SK-N-MC (cell line): ENCODE measurements around the gene PLPPR1.

Experiments
- DNase-seq: peaks from one replicate; pipeline ENCODE4 v3.0.0-alpha.2; 2011; ENCODE audit warnings: low read depth, low spot score
- H3K27ac ChIP-seq: fragments of 200-600 bp; sonication (generic); 2 replicates; pipeline ENCODE4 v1.5.1; 2016; ENCODE audit warnings: mixed run types
- H3K36me3 ChIP-seq: fragments of 200-600 bp; sonication (generic); 2 replicates; pipeline ENCODE4 v1.6.1; 2017; ENCODE audit warnings: antibody characterized with exemption, low read length, mixed read lengths; ENCODE audit not compliant: insufficient read depth
- H3K4me3 ChIP-seq: fragments of 200-600 bp; sonication (generic); 2 replicates; pipeline ENCODE4 v1.5.1; 2016
- H3K9ac ChIP-seq: fragments of 200-600 bp; sonication (generic); 2 replicates; pipeline ENCODE4 v1.8.0; 2017; ENCODE audit warnings: mixed run types, mixed read lengths; ENCODE audit not compliant: insufficient read length
- H3K9me3 ChIP-seq: fragments of 200-600 bp; sonication (generic); 2 replicates; pipeline ENCODE4 v1.6.1; 2017; ENCODE audit warnings: low read depth, mild to moderate bottlenecking, antibody characterized with exemption, low read length, moderate library complexity, mixed read lengths
- EZH2 ChIP-seq: fragments of 200-600 bp; sonication (generic); IDR thresholded peaks from one replicate; pipeline ENCODE4 v1.6.1; 2017; ENCODE audit warnings: antibody characterized with exemption
- FOXP2 ChIP-seq: optimal IDR thresholded peaks from 2 replicates; pipeline ENCODE3; 2011; ENCODE audit warnings: mild to moderate bottlenecking, moderate library complexity; ENCODE audit not compliant: insufficient read depth; ENCODE audit errors: extremely low read length, control extremely low read depth
- POLR2AphosphoS5 ChIP-seq: IDR thresholded peaks from 2 replicates; pipeline ENCODE4 v1.6.1; 2012; ENCODE audit warnings: mild to moderate bottlenecking, low read depth, low read length, borderline replicate concordance

Gene PLPPR1

GRCh38 chr9:101028346-101029314 lies at the start of gene PLPPR1:
Gene PLPPR1, plus strand, starts transcription at chr9:101028727.
- no peak within 1 kb of the TSS for H3K9ac ChIP-seq
- no peak within 1 kb of the TSS for H3K27ac ChIP-seq
- peak within 1 kb of the TSS; percentile 67 for H3K4me3 ChIP-seq
- H3K9me3 ChIP-seq = no peaks in the 10 kb centered on the region
- no peak for TF ChIP-seq POLR2AphosphoS5
- TF ChIP-seq EZH2 = peak; percentile 42
- no peak for TF ChIP-seq FOXP2
- no peaks in the 10 kb centered on the region for H3K36me3 ChIP-seq
- DNase-seq = no peak

DNA sequence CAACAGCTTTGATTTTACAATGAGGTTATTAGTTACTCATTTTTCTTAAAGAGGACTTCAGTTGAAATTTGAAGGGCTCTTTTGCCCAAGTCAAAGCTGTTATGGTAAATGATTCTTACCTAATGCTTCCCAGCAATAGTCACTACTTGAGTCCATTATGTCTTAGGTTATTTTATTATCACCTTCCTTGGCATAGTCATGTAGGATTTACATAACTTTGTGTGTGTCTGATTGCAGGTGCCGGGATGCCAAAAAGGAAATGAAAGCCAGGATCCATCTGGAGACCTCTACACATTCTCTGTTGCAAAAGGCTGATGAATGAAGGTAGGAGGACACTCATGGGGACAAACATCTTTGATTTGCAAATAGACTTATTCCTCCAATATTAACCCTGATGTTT lies 38.8 kb upstream of the PLPPR1 start:
- TF ChIP-seq EZH2 (no peak), FOXP2 (no peak), POLR2AphosphoS5 (no peak)
- DNase-seq = no peak
- H3K27ac ChIP-seq = no peak overlapping the region
- H3K4me3 ChIP-seq = no peak overlapping the region
- H3K36me3 ChIP-seq = no peaks in the 10 kb centered on the region
- no peak overlapping the region for H3K9ac ChIP-seq
- H3K9me3 ChIP-seq = no peaks in the 10 kb centered on the region

- DNase-seq = no peak
- Histone ChIP-seq H3K36me3 (no peaks in the 10 kb centered on the region), H3K9me3 (no peaks in the 10 kb centered on the region), H3K9ac (no peak overlapping the region), H3K4me3 (no peak overlapping the region), H3K27ac (no peak overlapping the region)
- TF ChIP-seq EZH2 (no peak), FOXP2 (no peak), POLR2AphosphoS5 (no peak)
Observed at GRCh38 chr9:100990605-100991381, 37.7 kb upstream of the PLPPR1 start.

DNA sequence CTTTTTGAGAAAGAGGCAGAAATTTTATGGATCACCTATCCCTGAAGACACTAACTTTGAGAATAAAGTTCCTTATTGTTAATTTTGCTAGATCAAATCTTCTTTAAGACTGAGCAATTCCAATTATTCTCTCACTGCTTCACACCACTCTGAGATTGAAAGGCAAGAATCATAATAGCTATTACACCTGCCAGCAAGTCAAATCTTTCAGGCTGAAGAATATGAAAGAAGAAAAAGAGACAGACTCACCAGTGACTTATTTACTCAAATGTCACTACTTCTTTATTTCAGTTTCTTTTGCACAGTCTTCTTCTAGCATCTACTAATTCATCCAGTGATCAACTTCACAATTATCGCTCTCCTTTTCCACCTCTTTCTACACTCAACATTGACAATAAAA lies 35.9 kb upstream of the PLPPR1 start:
- DNase-seq = no peak
- Histone ChIP-seq H3K27ac (no peak overlapping the region), H3K9ac (no peak overlapping the region), H3K36me3 (no peaks in the 10 kb centered on the region), H3K9me3 (no peaks in the 10 kb centered on the region), H3K4me3 (no peak overlapping the region)
- TF ChIP-seq POLR2AphosphoS5 (no peak), EZH2 (no peak), FOXP2 (no peak)

DNA sequence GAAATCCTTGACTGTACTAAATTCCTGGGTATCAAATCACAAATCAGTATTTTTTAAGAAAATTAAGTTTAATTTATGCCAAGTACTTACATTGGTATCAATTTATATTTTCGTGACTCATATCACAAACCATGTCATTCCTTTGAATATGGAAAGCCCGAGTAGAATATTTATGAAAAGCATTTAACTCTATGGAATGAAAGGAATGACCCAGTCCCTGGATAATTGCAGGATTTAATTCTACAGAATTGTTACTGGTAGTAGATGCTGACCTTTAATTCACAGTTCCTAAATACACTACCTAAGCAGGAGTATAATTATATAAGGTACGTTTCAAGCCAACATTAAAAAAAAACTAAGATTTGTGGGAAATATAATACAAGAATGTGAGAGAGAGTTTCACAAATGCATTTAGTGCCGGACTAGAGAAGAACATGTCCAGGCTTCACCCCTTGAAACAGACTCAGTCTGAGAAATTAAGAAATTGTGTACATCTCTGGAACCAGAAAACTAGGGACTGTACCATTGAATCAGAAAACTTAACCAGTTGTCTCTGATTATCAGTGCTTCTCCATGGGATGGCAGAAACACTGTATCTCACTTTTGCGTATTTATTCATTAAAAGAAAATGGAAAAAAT lies 28.5 kb upstream of the PLPPR1 start:
- H3K4me3 ChIP-seq = no peak overlapping the region
- H3K9me3 ChIP-seq = no peaks in the 10 kb centered on the region
- TF ChIP-seq POLR2AphosphoS5 = no peak
- no peak for TF ChIP-seq EZH2
- no peak for TF ChIP-seq FOXP2
- no peaks in the 10 kb centered on the region for H3K36me3 ChIP-seq
- no peak for DNase-seq
- H3K9ac ChIP-seq = no peak overlapping the region
- H3K27ac ChIP-seq = no peak overlapping the region

DNA sequence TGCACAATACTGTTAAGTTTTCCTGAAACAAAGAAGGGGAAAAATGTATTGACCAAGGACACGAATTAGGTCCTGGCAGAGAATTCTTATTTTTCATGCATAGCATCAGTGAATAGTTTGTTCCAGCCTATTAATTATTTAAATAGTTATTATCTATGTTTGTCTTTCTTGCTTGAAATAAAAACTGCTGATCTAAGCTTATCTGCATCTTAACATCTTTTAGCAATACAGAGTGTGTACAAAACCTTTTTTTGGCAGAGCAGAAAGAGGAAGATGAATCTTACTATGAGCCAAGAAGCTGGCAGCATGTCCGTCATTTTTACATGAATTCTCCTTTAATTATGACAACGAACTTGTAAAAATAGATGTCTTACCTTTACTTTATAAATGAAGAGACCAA lies 23.3 kb upstream of the PLPPR1 start:
- no peaks in the 10 kb centered on the region for H3K9me3 ChIP-seq
- no peak for TF ChIP-seq POLR2AphosphoS5
- TF ChIP-seq FOXP2 = no peak
- no peak for TF ChIP-seq EZH2

GRCh38 chr9:101014566-101014965 lies 14.0 kb upstream of the PLPPR1 start:
- no peak for DNase-seq
- no peaks in the 10 kb centered on the region for H3K9me3 ChIP-seq
- H3K9ac ChIP-seq = no peak overlapping the region
- TF ChIP-seq FOXP2 (no peak), POLR2AphosphoS5 (no peak), EZH2 (no peak)
- H3K36me3 ChIP-seq = no peaks in the 10 kb centered on the region
- H3K27ac ChIP-seq = no peak overlapping the region
- H3K4me3 ChIP-seq = no peak overlapping the region

More for the DNA sequence above, 23.3 kb upstream of the PLPPR1 start:
- H3K27ac ChIP-seq = no peak overlapping the region
- no peak overlapping the region for H3K4me3 ChIP-seq
- DNase-seq = no peak
- no peak overlapping the region for H3K9ac ChIP-seq
- H3K36me3 ChIP-seq = no peaks in the 10 kb centered on the region

DNA sequence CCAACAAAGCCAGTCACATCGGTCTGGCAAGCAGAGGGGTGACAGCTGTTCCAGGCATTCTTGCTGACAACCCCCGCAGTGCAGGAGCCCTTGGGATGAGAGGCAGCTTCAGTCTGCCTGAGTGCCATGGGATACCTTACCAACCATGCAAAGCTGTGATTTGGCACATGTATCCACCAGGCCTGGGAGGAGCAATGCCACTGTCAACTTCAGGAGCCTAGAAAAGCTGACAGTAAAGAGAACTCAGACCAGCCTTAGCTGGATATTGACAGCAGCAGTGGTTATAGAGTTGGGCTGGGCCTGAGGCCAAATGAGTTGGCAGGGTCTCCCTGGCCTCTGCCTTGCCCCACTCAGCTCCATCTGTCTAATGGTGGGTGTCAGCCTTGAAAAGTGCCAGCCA lies 10.1 kb upstream of the PLPPR1 start:
- no peaks in the 10 kb centered on the region for H3K9me3 ChIP-seq
- no peak for TF ChIP-seq EZH2
- TF ChIP-seq POLR2AphosphoS5 = no peak
- TF ChIP-seq FOXP2 = no peak
- no peaks in the 10 kb centered on the region for H3K36me3 ChIP-seq
- DNase-seq = no peak
- H3K4me3 ChIP-seq = no peak overlapping the region
- H3K27ac ChIP-seq = no peak overlapping the region
- no peak overlapping the region for H3K9ac ChIP-seq
